Measurements from ENCODE around the gene RUNX3.
A peak's percentile ranks its signal among the peaks of the same experiment; 100 is the strongest.

Gene RUNX3

GRCh38 chr1:24927473-24927872, 2.6 kb downstream of the RUNX3 start:
- Histone ChIP-seq H3K9me3 (replicated peaks in 1 of 2; ENCODE audit: control insufficient read depth in 2 of 2, insufficient read depth in 1 of 2, low read depth in 1 of 2, low read length in 2 of 2) (peaks cover 0 to under 1% of the 10 kb centered on the region in 2 donors), H4K91ac (ENCODE audit: low read depth, low read length, poor library complexity) (no peak overlapping the region), H3K27ac (replicated peaks; ENCODE audit: low read length) (no peak overlapping the region), H3K18ac (ENCODE audit: low read length) (peak overlapping the region; percentile 81), H2BK12ac (ENCODE audit: low read length) (no peak overlapping the region), H2BK15ac (ENCODE audit: low read length) (no peak overlapping the region), H2BK5ac (ENCODE audit: low read length) (no peak overlapping the region), H3K4ac (ENCODE audit: low read length) (no peak overlapping the region), H3K36me3 (replicated peaks in 1 of 2; ENCODE audit: control insufficient read depth in 2 of 2, insufficient read depth in 2 of 2, low read length in 2 of 2) (no peaks in the 10 kb centered on the region), H3K9ac (ENCODE audit: low read depth, low read length, poor library complexity) (no peak overlapping the region), H4K8ac (ENCODE audit: low read depth, low read length) (no peak overlapping the region), H3K14ac (ENCODE audit: low read length) (no peak overlapping the region), H3K27me3 (ENCODE audit: control insufficient read depth in 3 of 3, insufficient read depth in 3 of 3, low read depth in 1 of 3, low read length in 3 of 3) (peaks cover 36 to 95% (median 77%) of the 10 kb centered on the region in 3 experiments), H2BK120ac (ENCODE audit: low read depth, low read length) (no peak overlapping the region), H3K4me3 (ENCODE audit: low read length in 2 of 2) (no peak overlapping the region), H3K23ac (ENCODE audit: low read depth, low read length, poor library complexity) (peak overlapping the region; percentile 15), H3K79me1 (ENCODE audit: low read depth, low read length) (no peaks in the 10 kb centered on the region), H3K4me1 (ENCODE audit: control insufficient read depth in 2 of 2, insufficient read depth in 1 of 2, low read depth in 1 of 2, low read length in 2 of 2) (peaks cover 0 to 11% of the 10 kb centered on the region in 2 donors), H3K4me2 (ENCODE audit: insufficient read depth, low read length, poor library complexity, severe bottlenecking) (no peak overlapping the region), H2AFZ (ENCODE audit: low read length) (no peak overlapping the region), H2AK5ac (ENCODE audit: low read depth, low read length) (peak overlapping the region; percentile 79)
- DNase-seq (ENCODE audit: low spot score), result no peak
- no CpG with 5 or more reads among the region's 17 CpGs for WGBS, 2 donors (ENCODE audit: extremely low coverage in 2 of 2, insufficient read length in 2 of 2, insufficient replicate concordance in 1 of 2)

- no peaks in the 10 kb centered on the region for H3K9me3 ChIP-seq (replicated peaks in 1 of 2; ENCODE audit: control insufficient read depth in 2 of 2, insufficient read depth in 1 of 2, low read depth in 1 of 2, low read length in 2 of 2)
- no peak overlapping the region for H3K14ac ChIP-seq (ENCODE audit: low read length)
- H2AFZ ChIP-seq (ENCODE audit: low read length), result no peak overlapping the region
- H2AK5ac ChIP-seq (ENCODE audit: low read depth, low read length), result no peak overlapping the region
- no peak overlapping the region for H3K27ac ChIP-seq (replicated peaks; ENCODE audit: low read length)
- peaks cover 32 to 96% (median 71%) of the 10 kb centered on the region in 3 experiments for H3K27me3 ChIP-seq (ENCODE audit: control insufficient read depth in 3 of 3, insufficient read depth in 3 of 3, low read depth in 1 of 3, low read length in 3 of 3)
- no peak overlapping the region for H2BK12ac ChIP-seq (ENCODE audit: low read length)
- no peak overlapping the region for H3K23ac ChIP-seq (ENCODE audit: low read depth, low read length, poor library complexity)
- no peak overlapping the region for H2BK15ac ChIP-seq (ENCODE audit: low read length)
- peak; percentile 53 for DNase-seq (ENCODE audit: low spot score)
- H2BK5ac ChIP-seq (ENCODE audit: low read length), result no peak overlapping the region
- no peak overlapping the region for H3K4me3 ChIP-seq (ENCODE audit: low read length in 2 of 2)
- no peak overlapping the region for H3K4me2 ChIP-seq (ENCODE audit: insufficient read depth, low read length, poor library complexity, severe bottlenecking)
- no peak overlapping the region for H3K9ac ChIP-seq (ENCODE audit: low read depth, low read length, poor library complexity)
- H3K18ac ChIP-seq (ENCODE audit: low read length), result no peak overlapping the region
- WGBS, 2 donors (ENCODE audit: extremely low coverage in 2 of 2, insufficient read length in 2 of 2, insufficient replicate concordance in 1 of 2), result no CpG with 5 or more reads among the region's 15 CpGs
- H3K4me1 ChIP-seq (ENCODE audit: control insufficient read depth in 2 of 2, insufficient read depth in 1 of 2, low read depth in 1 of 2, low read length in 2 of 2), result peaks cover 0 to 10% of the 10 kb centered on the region in 2 donors
- H2BK120ac ChIP-seq (ENCODE audit: low read depth, low read length), result no peak overlapping the region
- no peak overlapping the region for H4K91ac ChIP-seq (ENCODE audit: low read depth, low read length, poor library complexity)
- no peak overlapping the region for H4K8ac ChIP-seq (ENCODE audit: low read depth, low read length)
- no peak overlapping the region for H3K4ac ChIP-seq (ENCODE audit: low read length)
- H3K79me1 ChIP-seq (ENCODE audit: low read depth, low read length), result no peaks in the 10 kb centered on the region
- H3K36me3 ChIP-seq (replicated peaks in 1 of 2; ENCODE audit: control insufficient read depth in 2 of 2, insufficient read depth in 2 of 2, low read length in 2 of 2), result no peaks in the 10 kb centered on the region
These were observed 3.4 kb downstream of the RUNX3 start for GRCh38 chr1:24926563-24927249.

- no peaks in the 10 kb centered on the region for H3K79me1 ChIP-seq (ENCODE audit: low read depth, low read length)
- no peak overlapping the region for H3K4me3 ChIP-seq (ENCODE audit: low read length in 2 of 2)
- H3K36me3 ChIP-seq (replicated peaks in 1 of 2; ENCODE audit: control insufficient read depth in 2 of 2, insufficient read depth in 2 of 2, low read length in 2 of 2), result no peaks in the 10 kb centered on the region
- no peak overlapping the region for H3K4ac ChIP-seq (ENCODE audit: low read length)
- no peak overlapping the region for H3K18ac ChIP-seq (ENCODE audit: low read length)
- H2AFZ ChIP-seq (ENCODE audit: low read length), result no peak overlapping the region
- H2AK5ac ChIP-seq (ENCODE audit: low read depth, low read length), result no peak overlapping the region
- no peak overlapping the region for H4K8ac ChIP-seq (ENCODE audit: low read depth, low read length)
- peak; percentile 31 for DNase-seq (ENCODE audit: low spot score)
- H2BK5ac ChIP-seq (ENCODE audit: low read length), result no peak overlapping the region
- H3K4me1 ChIP-seq (ENCODE audit: control insufficient read depth in 2 of 2, insufficient read depth in 1 of 2, low read depth in 1 of 2, low read length in 2 of 2), result peaks cover 0 to 10% of the 10 kb centered on the region in 2 donors
- no peak overlapping the region for H4K91ac ChIP-seq (ENCODE audit: low read depth, low read length, poor library complexity)
- H2BK12ac ChIP-seq (ENCODE audit: low read length), result no peak overlapping the region
- H3K9me3 ChIP-seq (replicated peaks in 1 of 2; ENCODE audit: control insufficient read depth in 2 of 2, insufficient read depth in 1 of 2, low read depth in 1 of 2, low read length in 2 of 2), result no peaks in the 10 kb centered on the region
- H3K4me2 ChIP-seq (ENCODE audit: insufficient read depth, low read length, poor library complexity, severe bottlenecking), result no peak overlapping the region
- H3K27me3 ChIP-seq (ENCODE audit: control insufficient read depth in 3 of 3, insufficient read depth in 3 of 3, low read depth in 1 of 3, low read length in 3 of 3), result peaks cover 24 to 96% (median 63%) of the 10 kb centered on the region in 3 experiments
- no peak overlapping the region for H2BK15ac ChIP-seq (ENCODE audit: low read length)
- H2BK120ac ChIP-seq (ENCODE audit: low read depth, low read length), result no peak overlapping the region
- no CpG with 5 or more reads among the region's 10 CpGs for WGBS, 2 donors (ENCODE audit: extremely low coverage in 2 of 2, insufficient read length in 2 of 2, insufficient replicate concordance in 1 of 2)
- peak overlapping the region; percentile 2 for H3K14ac ChIP-seq (ENCODE audit: low read length)
- H3K27ac ChIP-seq (replicated peaks; ENCODE audit: low read length), result no peak overlapping the region
- no peak overlapping the region for H3K23ac ChIP-seq (ENCODE audit: low read depth, low read length, poor library complexity)
- peak overlapping the region; percentile 56 for H3K9ac ChIP-seq (ENCODE audit: low read depth, low read length, poor library complexity)
These were observed 4.1 kb downstream of the RUNX3 start for GRCh38 chr1:24925963-24926362.

- no peak overlapping the region for H2BK120ac ChIP-seq (ENCODE audit: low read depth, low read length)
- no peak overlapping the region for H3K23ac ChIP-seq (ENCODE audit: low read depth, low read length, poor library complexity)
- H2AFZ ChIP-seq (ENCODE audit: low read length), result no peak overlapping the region
- no peak overlapping the region for H3K4ac ChIP-seq (ENCODE audit: low read length)
- H3K4me1 ChIP-seq (ENCODE audit: control insufficient read depth in 2 of 2, insufficient read depth in 1 of 2, low read depth in 1 of 2, low read length in 2 of 2), result peaks cover 0 to 10% of the 10 kb centered on the region in 2 donors
- H3K9ac ChIP-seq (ENCODE audit: low read depth, low read length, poor library complexity), result no peak overlapping the region
- H2AK5ac ChIP-seq (ENCODE audit: low read depth, low read length), result no peak overlapping the region
- H3K14ac ChIP-seq (ENCODE audit: low read length), result no peak overlapping the region
- no peak overlapping the region for H2BK15ac ChIP-seq (ENCODE audit: low read length)
- H3K79me1 ChIP-seq (ENCODE audit: low read depth, low read length), result no peaks in the 10 kb centered on the region
- H3K4me2 ChIP-seq (ENCODE audit: insufficient read depth, low read length, poor library complexity, severe bottlenecking), result no peak overlapping the region
- H3K18ac ChIP-seq (ENCODE audit: low read length), result no peak overlapping the region
- no peak overlapping the region for H3K4me3 ChIP-seq (ENCODE audit: low read length in 2 of 2)
- no peak overlapping the region for H4K8ac ChIP-seq (ENCODE audit: low read depth, low read length)
- DNase-seq (ENCODE audit: low spot score), result no peak
- WGBS, 2 donors (ENCODE audit: extremely low coverage in 2 of 2, insufficient read length in 2 of 2, insufficient replicate concordance in 1 of 2), result no CpG with 5 or more reads among the region's 10 CpGs
- H3K27me3 ChIP-seq (ENCODE audit: control insufficient read depth in 3 of 3, insufficient read depth in 3 of 3, low read depth in 1 of 3, low read length in 3 of 3), result peaks cover 18 to 96% (median 56%) of the 10 kb centered on the region in 3 experiments
- no peak overlapping the region for H2BK5ac ChIP-seq (ENCODE audit: low read length)
- H4K91ac ChIP-seq (ENCODE audit: low read depth, low read length, poor library complexity), result no peak overlapping the region
- no peak overlapping the region for H2BK12ac ChIP-seq (ENCODE audit: low read length)
- H3K27ac ChIP-seq (replicated peaks; ENCODE audit: low read length), result no peak overlapping the region
- H3K9me3 ChIP-seq (replicated peaks in 1 of 2; ENCODE audit: control insufficient read depth in 2 of 2, insufficient read depth in 1 of 2, low read depth in 1 of 2, low read length in 2 of 2), result no peaks in the 10 kb centered on the region
- no peaks in the 10 kb centered on the region for H3K36me3 ChIP-seq (replicated peaks in 1 of 2; ENCODE audit: control insufficient read depth in 2 of 2, insufficient read depth in 2 of 2, low read length in 2 of 2)
These were observed 4.8 kb downstream of the RUNX3 start for GRCh38 chr1:24925082-24925779.
